Glomerular visceral epithelial cell (primary cell): ENCODE data around the gene CDH13.

Experiments
- DNase-seq: peaks from one replicate; pipeline ENCODE4 v3.0.0-alpha.2; 2016; ENCODE audit errors: extremely low spot score

CDH13 gene

GRCh38 chr16:82748026-82748425, 121.3 kb downstream of the CDH13 start:
- peak; percentile 13 for DNase-seq

- DNase-seq: no peak
Observed at GRCh38 chr16:82750068-82750467, 123.3 kb downstream of the CDH13 start.

GRCh38 chr16:82751020-82751419, 124.3 kb downstream of the CDH13 start:
- no peak for DNase-seq

GRCh38 chr16:82752172-82752571, 125.4 kb downstream of the CDH13 start:
- no peak for DNase-seq

GRCh38 chr16:82753821-82754220, 127.1 kb downstream of the CDH13 start:
- DNase-seq: no peak

- peak; percentile 17 for DNase-seq
Observed at GRCh38 chr16:82754716-82755513, 128.1 kb downstream of the CDH13 start.

- no peak for DNase-seq
Observed at GRCh38 chr16:82755570-82756282, 129.0 kb downstream of the CDH13 start.

GRCh38 chr16:82756283-82756599, 129.5 kb downstream of the CDH13 start:
- DNase-seq: no peak

GRCh38 chr16:82758406-82758805, 131.6 kb downstream of the CDH13 start:
- no peak for DNase-seq

- no peak for DNase-seq
Observed at GRCh38 chr16:82758904-82759303, 132.1 kb downstream of the CDH13 start.

GRCh38 chr16:82761236-82761635, 134.5 kb downstream of the CDH13 start:
- peak; percentile 26 for DNase-seq

- DNase-seq: peak; percentile 39
Observed at GRCh38 chr16:82761858-82762257, 135.1 kb downstream of the CDH13 start.

GRCh38 chr16:82763371-82763770, 136.6 kb downstream of the CDH13 start:
- no peak for DNase-seq

GRCh38 chr16:82767198-82767597, 140.4 kb downstream of the CDH13 start:
- DNase-seq: no peak

- DNase-seq: no peak
Observed at GRCh38 chr16:82767808-82768207, 141.0 kb downstream of the CDH13 start.

GRCh38 chr16:82769845-82770244, 143.1 kb downstream of the CDH13 start:
- no peak for DNase-seq

- no peak for DNase-seq
Observed at GRCh38 chr16:82772215-82772614, 145.4 kb downstream of the CDH13 start.

- DNase-seq: peak; percentile 3
Observed at GRCh38 chr16:82773018-82773417, 146.2 kb downstream of the CDH13 start.

- no peak for DNase-seq
Observed at GRCh38 chr16:82776470-82777146, 149.8 kb downstream of the CDH13 start.

- no peak for DNase-seq
Observed at GRCh38 chr16:82782715-82783251, 156.0 kb downstream of the CDH13 start.

GRCh38 chr16:82783933-82784572, 157.3 kb downstream of the CDH13 start:
- DNase-seq: no peak

GRCh38 chr16:82784573-82784968, 157.8 kb downstream of the CDH13 start:
- DNase-seq: no peak
